HG03066 (cell line): ENCODE results near the gene WDR55.
"Not testable (repeated sequence)": the region's sequence is repeated elsewhere in the genome, so short reads cannot be mapped to it uniquely, and the experiment has no call there.

Source experiments
- ATAC-seq: cut with Tn5 transposase; IDR thresholded peaks from one replicate; pipeline ENCODE4 v1.9.1; 2021; ENCODE audit warnings: low read depth; ENCODE audit not compliant: unreplicated experiment

Gene WDR55

GRCh38 chr5:140642718-140643117, 22.0 kb upstream of the WDR55 start:
- ATAC-seq: no peak

- no peak for ATAC-seq
These were observed 17.7 kb upstream of the WDR55 start for GRCh38 chr5:140647042-140647419.

- ATAC-seq: no peak
These were observed 5.8 kb upstream of the WDR55 start for GRCh38 chr5:140658870-140659269.

- not testable (repeated sequence) for ATAC-seq
These were observed 4.3 kb upstream of the WDR55 start for GRCh38 chr5:140660371-140660770.

GRCh38 chr5:140664030-140664358, 710 bp upstream of the WDR55 start:
- no peak for ATAC-seq

GRCh38 chr5:140671035-140671434, 6.3 kb downstream of the WDR55 start:
- ATAC-seq: not testable (repeated sequence)

- ATAC-seq: no peak
These were observed 6.9 kb downstream of the WDR55 start for GRCh38 chr5:140671472-140672125.

- no peak for ATAC-seq
These were observed 7.9 kb downstream of the WDR55 start for GRCh38 chr5:140672455-140673186.

- no peak for ATAC-seq
These were observed 8.7 kb downstream of the WDR55 start, which contains the start of gene DND1 for GRCh38 chr5:140673187-140673976. Gene DND1 (minus strand): TSS chr5:140673576. CDS start chr5:140673542, 34 bp downstream.

- no peak for ATAC-seq
These were observed 9.5 kb downstream of the WDR55 start for GRCh38 chr5:140674211-140674610.

GRCh38 chr5:140674629-140675028, 9.9 kb downstream of the WDR55 start:
- no peak for ATAC-seq

GRCh38 chr5:140677947-140678346, 13.2 kb downstream of the WDR55 start:
- ATAC-seq: peak; percentile 62

GRCh38 chr5:140678993-140679392, 14.3 kb downstream of the WDR55 start:
- no peak for ATAC-seq

- peak; percentile 1 for ATAC-seq
These were observed 25.8 kb downstream of the WDR55 start for GRCh38 chr5:140690376-140690932.

- peak; percentile 98 for ATAC-seq
These were observed 26.5 kb downstream of the WDR55 start, which contains the start of the genes HARS1 and HARS2 for GRCh38 chr5:140690941-140691924. Gene HARS1 (minus strand): TSS chr5:140691370. CDS start chr5:140691304, 66 bp downstream. Gene HARS2 (plus strand): TSS chr5:140691455. CDS start chr5:140691649, 194 bp downstream.

GRCh38 chr5:140694276-140694675, 29.6 kb downstream of the WDR55 start:
- no peak for ATAC-seq

- ATAC-seq: no peak
These were observed 32.3 kb downstream of the WDR55 start for GRCh38 chr5:140696891-140697492.

GRCh38 chr5:140700177-140701144, 35.8 kb downstream of the WDR55 start, which contains the start of gene ZMAT2:
Gene ZMAT2 (plus strand): TSS chr5:140700447. CDS start chr5:140700461, 14 bp downstream.
- ATAC-seq: peak; percentile 98
